IPS-18a (cell line): ENCODE measurements around the gene LCN12.

ENCODE experiments used
- H3K27ac ChIP-seq: one replicate; pipeline ENCODE4 v1.5.1; 2013; ENCODE audit warnings: low read length
- H3K27me3 ChIP-seq: one replicate; pipeline ENCODE4 v1.6.1; 2013; ENCODE audit warnings: mild to moderate bottlenecking, low read length; ENCODE audit not compliant: control insufficient read depth, insufficient read depth
- H3K36me3 ChIP-seq: one replicate; pipeline ENCODE4 v1.6.1; 2013; ENCODE audit warnings: low read depth, low read length; ENCODE audit not compliant: control insufficient read depth
- H3K4me1 ChIP-seq: one replicate; pipeline ENCODE4 v1.6.1; 2013; ENCODE audit warnings: low read depth, low read length; ENCODE audit not compliant: control insufficient read depth
- H3K4me3 ChIP-seq: one replicate; pipeline ENCODE4 v1.5.1; 2013; ENCODE audit warnings: low read length
- H3K9ac ChIP-seq: one replicate; pipeline ENCODE4 v1.6.1; 2013; ENCODE audit warnings: mild to moderate bottlenecking, low read length, moderate library complexity
- H3K9me3 ChIP-seq: one replicate; pipeline ENCODE4 v1.6.1; 2013; ENCODE audit warnings: low read depth, low read length; ENCODE audit not compliant: control insufficient read depth

Gene LCN12

DNA sequence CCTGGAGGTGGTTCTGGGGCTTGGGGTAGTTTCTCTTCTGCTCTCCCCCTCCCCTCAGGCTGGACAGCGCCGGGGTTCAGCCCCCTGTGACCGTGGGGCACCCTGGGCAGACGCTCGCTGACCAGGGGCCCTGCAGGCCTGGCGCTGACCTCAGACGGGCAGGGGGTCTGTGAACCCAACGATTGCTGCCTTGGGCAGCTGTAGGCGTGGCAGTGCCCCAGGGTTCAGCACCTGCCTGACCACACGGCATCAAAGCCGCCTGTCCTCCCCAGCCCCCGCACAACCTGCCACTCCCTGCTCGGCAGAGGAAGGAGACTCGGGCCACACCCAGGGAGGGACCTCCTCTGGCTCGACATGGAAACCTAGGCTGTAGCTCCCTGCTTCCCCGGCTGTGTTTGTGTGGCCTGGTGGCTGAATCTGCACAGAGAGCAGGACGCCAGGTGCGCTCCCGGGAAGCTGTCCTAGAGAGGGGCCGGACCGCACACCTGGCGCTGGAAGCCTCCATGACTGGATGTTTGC is 12.2 kb downstream of the LCN12 start:
- no peak overlapping the region for H3K9ac ChIP-seq
- no peaks in the 10 kb centered on the region for H3K4me1 ChIP-seq
- H3K27ac ChIP-seq, result no peak overlapping the region
- H3K27me3 ChIP-seq, result no peaks in the 10 kb centered on the region
- H3K36me3 ChIP-seq, result no peaks in the 10 kb centered on the region
- no peak overlapping the region for H3K4me3 ChIP-seq
- H3K9me3 ChIP-seq, result no peaks in the 10 kb centered on the region

DNA sequence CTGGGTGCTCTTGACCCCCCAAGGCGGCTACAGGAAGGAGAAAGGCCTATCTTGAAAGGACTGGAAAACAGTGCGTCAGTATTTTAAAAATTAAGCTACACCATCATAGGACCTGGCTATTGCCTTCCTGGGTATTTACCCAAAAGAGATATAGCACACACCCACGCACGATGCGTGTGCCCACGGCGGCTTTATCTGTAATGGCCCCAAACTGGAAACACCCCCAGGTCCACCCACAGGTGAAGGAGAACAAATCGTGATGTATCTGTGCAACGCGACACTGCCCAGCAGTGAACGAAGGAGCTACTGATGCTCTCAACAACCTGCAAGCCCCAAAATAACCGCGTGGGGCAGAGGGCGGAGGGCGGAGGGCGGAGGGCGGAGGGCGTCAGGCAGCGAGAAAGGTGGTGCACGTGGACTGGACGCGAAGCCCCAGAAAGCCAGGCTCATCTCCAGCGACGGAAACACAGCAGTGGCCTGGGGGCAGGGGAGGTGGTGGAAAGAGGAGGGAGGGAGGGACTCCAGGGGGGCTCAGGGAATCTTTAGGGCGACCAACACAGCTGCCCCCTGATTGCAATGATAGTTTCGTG is 12.9 kb downstream of the LCN12 start:
- Histone ChIP-seq H3K36me3 (no peaks in the 10 kb centered on the region), H3K4me1 (no peaks in the 10 kb centered on the region), H3K27ac (no peak overlapping the region), H3K9me3 (no peaks in the 10 kb centered on the region), H3K9ac (no peak overlapping the region), H3K27me3 (no peaks in the 10 kb centered on the region), H3K4me3 (no peak overlapping the region)

DNA sequence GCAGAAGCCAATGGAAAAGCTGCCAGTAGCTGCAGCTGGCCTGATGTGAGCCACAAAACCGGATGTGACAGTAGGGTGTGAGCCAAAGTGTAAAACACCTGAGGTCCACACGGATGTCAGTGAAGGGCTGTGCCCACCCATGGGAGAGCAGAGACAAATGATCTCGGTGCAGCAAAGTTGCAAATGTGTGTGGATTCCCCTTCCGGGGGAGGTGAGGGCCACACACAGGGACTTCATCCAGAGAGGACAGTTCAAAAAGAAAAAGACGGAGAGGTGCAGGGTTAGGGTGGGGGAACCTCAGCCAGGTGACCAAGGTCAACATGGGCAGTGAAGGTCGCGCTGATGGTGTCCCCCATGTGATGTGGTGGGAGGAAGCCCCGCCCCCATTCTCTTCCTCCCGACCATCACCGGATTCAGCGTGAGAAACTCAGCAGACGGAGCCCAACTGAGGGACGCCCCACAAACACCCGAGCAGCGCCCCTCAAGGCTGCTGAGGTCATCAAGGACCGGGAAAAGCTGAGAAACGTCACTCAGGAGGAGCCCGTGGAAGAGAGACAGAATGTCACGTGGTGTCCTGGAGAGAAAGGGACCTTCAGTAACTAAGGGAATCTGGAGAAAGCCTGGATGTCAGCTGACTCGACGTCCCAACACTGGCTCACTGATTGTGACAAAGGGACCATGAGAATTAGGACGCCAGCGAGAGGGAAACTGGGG is 13.9 kb downstream of the LCN12 start:
- no peaks in the 10 kb centered on the region for H3K27me3 ChIP-seq
- no peaks in the 10 kb centered on the region for H3K4me1 ChIP-seq
- no peaks in the 10 kb centered on the region for H3K9me3 ChIP-seq
- H3K4me3 ChIP-seq, result no peak overlapping the region
- no peak overlapping the region for H3K9ac ChIP-seq
- H3K27ac ChIP-seq, result no peak overlapping the region
- no peaks in the 10 kb centered on the region for H3K36me3 ChIP-seq

DNA sequence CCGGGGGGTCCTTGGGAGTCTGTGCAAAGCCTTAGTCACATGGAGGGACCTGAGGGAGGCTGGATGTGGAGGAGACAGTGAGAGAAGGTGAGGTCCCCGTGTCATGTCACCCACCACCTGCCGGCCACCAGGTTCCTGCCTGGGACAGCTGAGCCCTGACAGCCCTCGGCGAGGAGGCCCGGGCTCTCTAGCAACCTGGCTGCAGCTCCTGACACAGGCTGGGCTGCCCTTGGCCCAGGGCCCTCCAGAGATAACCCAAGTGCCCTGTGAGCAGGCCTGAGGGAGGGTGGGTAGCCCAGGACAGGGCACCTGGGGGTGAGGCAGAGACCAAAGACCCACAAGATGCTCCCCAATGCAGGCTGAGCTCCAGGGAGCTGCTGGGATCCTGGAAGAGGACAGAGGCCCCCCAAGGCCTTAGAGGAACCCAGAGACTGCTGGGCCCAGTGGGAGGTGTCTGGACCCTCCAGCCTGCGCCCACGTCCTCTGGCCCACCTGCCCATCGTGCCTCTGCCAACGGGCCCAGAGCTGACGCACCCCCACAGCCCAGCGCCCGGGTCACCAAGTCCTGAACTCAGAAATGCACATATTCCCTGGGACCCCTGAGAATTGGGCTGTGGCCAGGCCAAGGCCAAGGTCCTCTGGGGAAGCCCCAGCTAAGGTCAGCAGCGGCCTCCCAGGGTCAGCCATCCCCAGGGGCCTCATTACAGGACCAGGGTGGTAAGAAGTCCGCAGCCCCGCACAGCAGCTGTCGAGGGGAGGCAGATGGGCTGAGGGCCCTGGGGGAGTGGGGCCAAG is 16.5 kb downstream of the LCN12 start:
- H3K9ac ChIP-seq, result no peak overlapping the region
- H3K36me3 ChIP-seq, result no peaks in the 10 kb centered on the region
- H3K27ac ChIP-seq, result no peak overlapping the region
- H3K4me1 ChIP-seq, result no peaks in the 10 kb centered on the region
- no peak overlapping the region for H3K4me3 ChIP-seq
- no peaks in the 10 kb centered on the region for H3K9me3 ChIP-seq
- no peaks in the 10 kb centered on the region for H3K27me3 ChIP-seq

DNA sequence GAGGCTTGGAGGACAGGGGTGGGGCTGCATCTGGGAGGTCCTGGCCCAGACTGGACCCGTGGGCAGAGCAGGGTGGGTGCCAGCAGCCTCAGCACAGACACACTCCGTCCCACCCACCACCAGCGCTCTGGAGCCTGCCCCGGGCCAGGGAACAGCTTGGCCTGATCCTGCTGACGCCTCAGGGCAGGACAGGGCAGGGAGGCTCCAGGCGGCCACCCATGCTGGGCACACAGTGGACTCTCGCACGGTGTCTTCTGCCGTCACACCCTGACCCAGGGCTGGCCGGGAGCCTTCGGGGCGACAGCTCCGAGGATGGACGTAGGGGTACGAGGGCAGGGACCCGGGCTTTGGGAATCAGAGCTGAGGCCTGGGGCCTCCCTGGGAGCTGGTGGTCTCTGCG is 17.1 kb downstream of the LCN12 start:
- Histone ChIP-seq H3K36me3 (no peaks in the 10 kb centered on the region), H3K27me3 (no peaks in the 10 kb centered on the region), H3K27ac (no peak overlapping the region), H3K9me3 (no peaks in the 10 kb centered on the region), H3K4me3 (no peak overlapping the region), H3K9ac (no peak overlapping the region), H3K4me1 (no peaks in the 10 kb centered on the region)

DNA sequence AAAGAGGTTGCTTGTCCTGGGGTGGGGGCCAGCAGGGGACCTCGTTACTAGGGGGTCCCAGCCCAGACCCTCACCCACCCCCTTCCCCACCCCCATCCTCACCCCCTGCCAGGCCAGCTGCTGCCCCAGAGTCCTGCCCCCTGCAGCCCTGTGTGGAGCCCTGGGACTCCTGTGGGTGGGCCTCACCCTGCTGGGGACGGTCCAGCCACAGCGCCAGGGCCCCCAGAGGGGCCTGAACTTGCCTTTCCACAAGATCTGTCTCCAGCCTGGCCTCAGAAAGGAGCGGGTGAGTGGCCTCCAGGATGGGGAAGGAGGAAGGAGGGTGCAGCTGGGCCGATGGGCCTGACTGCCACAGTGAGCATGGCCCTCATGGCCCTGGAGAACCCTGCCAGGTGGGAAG is 17.7 kb downstream of the LCN12 start:
- Histone ChIP-seq H3K9me3 (no peaks in the 10 kb centered on the region), H3K27ac (no peak overlapping the region), H3K4me1 (no peaks in the 10 kb centered on the region), H3K36me3 (no peaks in the 10 kb centered on the region), H3K9ac (no peak overlapping the region), H3K27me3 (no peaks in the 10 kb centered on the region), H3K4me3 (no peak overlapping the region)

DNA sequence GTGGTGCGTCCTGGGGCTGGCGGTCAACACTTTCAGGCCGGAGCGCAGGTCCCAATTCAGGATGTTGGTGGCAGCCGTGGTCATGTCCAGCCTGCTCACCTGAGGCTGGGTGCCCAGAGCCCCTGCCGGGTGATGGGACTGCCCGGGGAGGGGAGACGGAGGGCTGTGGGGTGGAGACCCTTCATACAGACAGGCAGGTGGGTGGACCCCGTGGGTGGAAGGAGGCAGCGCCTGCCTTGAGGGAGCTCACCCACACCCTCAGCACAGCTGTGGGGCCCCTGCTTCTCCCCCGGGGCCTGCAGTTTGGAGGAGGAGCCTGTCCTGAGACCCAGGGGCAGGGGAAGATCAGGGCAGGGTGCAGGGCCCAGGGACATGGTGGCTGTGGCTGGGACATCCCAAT is 18.3 kb downstream of the LCN12 start:
- Histone ChIP-seq H3K9me3 (no peaks in the 10 kb centered on the region), H3K9ac (no peak overlapping the region), H3K27ac (no peak overlapping the region), H3K4me1 (no peaks in the 10 kb centered on the region), H3K36me3 (no peaks in the 10 kb centered on the region), H3K4me3 (no peak overlapping the region), H3K27me3 (no peaks in the 10 kb centered on the region)

DNA sequence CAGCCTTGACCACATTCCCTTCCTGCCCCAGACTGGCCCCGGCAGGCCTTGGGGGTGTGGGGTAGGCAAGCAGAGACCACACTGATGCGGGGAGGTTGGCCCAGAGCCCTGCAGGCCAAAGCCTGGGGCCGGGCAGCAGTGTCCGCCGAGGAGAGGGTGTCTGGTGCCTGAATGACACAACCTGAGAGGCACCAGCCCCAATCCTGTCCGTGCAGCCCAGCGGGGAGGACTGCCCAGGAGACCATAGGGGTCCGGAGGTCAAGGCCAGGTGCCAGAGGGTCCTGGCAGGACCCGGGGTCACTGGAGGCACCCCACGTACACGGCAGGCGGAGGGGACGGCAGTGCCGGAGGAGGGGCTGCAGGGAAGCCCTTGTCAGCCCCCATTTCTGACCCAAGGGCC is 19.7 kb downstream of the LCN12 start:
- no peak overlapping the region for H3K4me3 ChIP-seq
- H3K9me3 ChIP-seq, result no peaks in the 10 kb centered on the region
- H3K4me1 ChIP-seq, result no peaks in the 10 kb centered on the region
- H3K9ac ChIP-seq, result no peak overlapping the region
- no peak overlapping the region for H3K27ac ChIP-seq
- H3K36me3 ChIP-seq, result no peaks in the 10 kb centered on the region
- peaks cover under 1% of the 10 kb centered on the region for H3K27me3 ChIP-seq

DNA sequence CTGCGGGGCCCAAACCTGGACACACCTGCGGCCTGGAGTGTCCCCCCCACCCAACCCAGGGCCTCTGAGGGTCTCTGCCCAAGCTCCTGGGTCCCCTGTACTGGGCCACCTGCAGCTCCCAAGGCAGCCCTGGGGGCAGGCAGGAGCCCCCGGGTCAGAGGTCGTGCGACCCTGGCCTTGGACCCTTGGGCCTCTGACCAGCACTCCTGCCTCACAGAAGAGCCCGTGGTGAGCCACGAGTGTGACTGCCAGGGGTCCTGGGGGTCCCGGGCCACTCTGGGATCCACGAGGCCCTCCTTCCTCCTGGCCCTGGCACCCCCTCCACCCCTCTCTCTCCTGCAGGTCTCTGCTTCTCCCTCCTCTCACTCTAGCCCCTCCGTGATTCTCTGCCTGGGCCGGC is 20.3 kb downstream of the LCN12 start:
- no peak overlapping the region for H3K27ac ChIP-seq
- H3K9me3 ChIP-seq, result no peaks in the 10 kb centered on the region
- H3K9ac ChIP-seq, result no peak overlapping the region
- H3K36me3 ChIP-seq, result no peaks in the 10 kb centered on the region
- no peak overlapping the region for H3K4me3 ChIP-seq
- peaks cover 4% of the 10 kb centered on the region for H3K27me3 ChIP-seq
- peaks cover 3% of the 10 kb centered on the region for H3K4me1 ChIP-seq

DNA sequence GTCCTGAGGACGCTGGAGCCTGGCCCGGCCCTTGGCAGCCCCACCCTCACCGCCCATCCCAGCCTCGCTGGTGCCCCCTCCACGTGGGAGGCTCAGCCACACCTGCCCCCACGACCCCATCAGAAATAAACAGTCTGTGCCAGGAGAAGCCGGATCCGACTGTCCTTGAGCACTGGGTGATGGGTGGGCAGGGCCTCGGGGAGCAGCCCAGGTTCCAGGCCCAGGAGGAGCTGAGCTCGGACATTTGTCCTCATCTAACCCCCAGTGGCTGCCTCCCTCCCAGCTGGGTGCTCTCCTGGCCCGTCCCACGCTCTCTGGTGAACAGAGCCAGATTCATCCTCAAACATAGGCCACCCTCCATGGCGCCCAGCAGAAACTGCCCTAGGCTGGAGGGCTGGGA is 20.7 kb downstream of the LCN12 start:
- no peak overlapping the region for H3K4me3 ChIP-seq
- no peaks in the 10 kb centered on the region for H3K9me3 ChIP-seq
- H3K27ac ChIP-seq, result no peak overlapping the region
- no peaks in the 10 kb centered on the region for H3K36me3 ChIP-seq
- no peak overlapping the region for H3K9ac ChIP-seq
- H3K27me3 ChIP-seq, result peaks cover 4% of the 10 kb centered on the region
- peaks cover 3% of the 10 kb centered on the region for H3K4me1 ChIP-seq

DNA sequence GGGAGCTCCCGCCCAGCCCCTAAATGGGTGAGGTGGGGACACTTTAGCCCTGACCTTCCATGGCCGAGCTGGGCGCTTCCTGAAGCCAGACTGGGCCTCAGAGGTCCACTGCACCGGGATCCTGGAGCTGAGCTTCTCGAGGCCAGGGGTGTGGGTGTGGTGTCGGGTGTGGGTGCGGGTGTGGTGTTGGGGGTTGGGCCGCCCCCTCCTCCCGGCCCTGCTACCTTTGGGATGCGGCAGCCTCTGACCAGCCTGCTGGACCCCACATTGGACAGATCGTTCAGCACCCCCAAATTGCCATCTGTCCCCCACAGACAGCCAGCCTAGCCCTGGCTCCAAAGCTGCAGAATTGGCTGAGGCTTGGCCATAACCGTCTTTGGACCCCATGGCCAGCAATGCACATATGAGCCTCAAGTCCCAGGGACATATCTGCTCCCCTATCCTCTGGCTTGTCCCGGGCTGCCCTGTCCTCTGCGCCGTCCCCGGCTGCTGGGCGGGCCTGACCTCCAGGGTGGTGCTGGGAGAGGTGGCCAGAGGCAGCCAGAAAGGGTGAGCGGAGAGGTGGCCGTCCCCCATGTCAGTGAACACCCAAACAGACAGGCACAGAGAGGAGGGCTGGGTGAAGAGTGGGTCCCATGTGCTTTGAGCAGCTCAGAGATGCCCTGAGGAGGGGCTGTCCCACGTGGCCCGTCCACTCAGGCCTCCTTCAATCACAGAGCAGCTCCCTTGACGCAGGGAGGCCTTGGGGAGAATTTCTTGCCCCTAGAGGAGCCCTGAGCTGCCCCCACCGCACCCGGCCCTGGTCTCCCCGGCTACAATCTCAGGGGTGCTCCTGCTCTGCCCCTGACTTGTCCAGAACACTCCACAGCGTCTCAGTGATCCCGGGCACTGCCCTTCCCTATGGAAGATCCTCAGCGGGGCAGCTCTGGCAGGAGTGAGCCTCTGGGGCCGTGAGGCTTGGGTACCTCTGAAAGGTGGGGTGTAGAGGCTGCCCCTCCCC is 21.8 kb downstream of the LCN12 start:
- no peak overlapping the region for H3K27ac ChIP-seq
- no peaks in the 10 kb centered on the region for H3K36me3 ChIP-seq
- H3K27me3 ChIP-seq, result peaks cover 4% of the 10 kb centered on the region
- no peak overlapping the region for H3K9ac ChIP-seq
- H3K4me1 ChIP-seq, result peaks cover 3% of the 10 kb centered on the region
- no peak overlapping the region for H3K4me3 ChIP-seq
- no peaks in the 10 kb centered on the region for H3K9me3 ChIP-seq
